GM12875 (cell line): ENCODE data around the gene SEMA3E.

Experiments used
- H3K4me3 ChIP-seq: one replicate; pipeline ENCODE4 v1.5.1; 2011; ENCODE audit warnings: low read depth, low read length, control low read depth
- CTCF ChIP-seq: IDR thresholded peaks from 2 replicates; pipeline ENCODE4 v1.5.1; 2011; ENCODE audit warnings: low read depth, mild to moderate bottlenecking, control low read depth, inconsistent platforms, low read length, moderate library complexity, borderline replicate concordance; ENCODE audit not compliant: insufficient read depth

The SEMA3E gene

GRCh38 chr7:83610649-83611304, 38.2 kb downstream of the SEMA3E start:
- H3K4me3 ChIP-seq = no peak overlapping the region
- no peak for TF ChIP-seq CTCF

- no peak for TF ChIP-seq CTCF
- H3K4me3 ChIP-seq = no peak overlapping the region
These were observed 40.2 kb downstream of the SEMA3E start for GRCh38 chr7:83608716-83609115.

DNA sequence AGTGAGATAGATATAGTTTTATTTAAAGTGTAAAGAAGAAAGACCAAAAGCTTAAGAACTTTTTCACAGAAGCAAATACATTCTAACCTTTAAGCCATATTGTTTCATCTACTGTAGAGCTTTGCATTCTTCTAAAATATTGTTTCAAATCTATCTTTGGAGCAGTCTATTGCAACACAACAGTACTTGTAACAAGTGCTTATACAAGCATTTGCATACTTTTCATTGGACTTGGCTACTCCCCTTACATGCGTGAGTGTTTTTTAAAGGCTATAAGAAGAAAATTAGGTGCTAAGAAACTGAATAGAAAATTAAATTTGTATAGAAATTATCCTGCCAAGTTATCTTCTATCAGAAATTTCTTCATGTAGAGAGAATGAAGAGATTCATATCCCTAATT, 45.3 kb downstream of the SEMA3E start:
- no peak for TF ChIP-seq CTCF

GRCh38 chr7:83599131-83599530, 49.8 kb downstream of the SEMA3E start:
- no peak for TF ChIP-seq CTCF

More for the DNA sequence above, 45.3 kb downstream of the SEMA3E start:
- H3K4me3 ChIP-seq = no peak overlapping the region

GRCh38 chr7:83593921-83594475, 54.9 kb downstream of the SEMA3E start:
- H3K4me3 ChIP-seq = no peak overlapping the region
- no peak for TF ChIP-seq CTCF

More at GRCh38 chr7:83599131-83599530, 49.8 kb downstream of the SEMA3E start:
- H3K4me3 ChIP-seq = no peak overlapping the region

DNA sequence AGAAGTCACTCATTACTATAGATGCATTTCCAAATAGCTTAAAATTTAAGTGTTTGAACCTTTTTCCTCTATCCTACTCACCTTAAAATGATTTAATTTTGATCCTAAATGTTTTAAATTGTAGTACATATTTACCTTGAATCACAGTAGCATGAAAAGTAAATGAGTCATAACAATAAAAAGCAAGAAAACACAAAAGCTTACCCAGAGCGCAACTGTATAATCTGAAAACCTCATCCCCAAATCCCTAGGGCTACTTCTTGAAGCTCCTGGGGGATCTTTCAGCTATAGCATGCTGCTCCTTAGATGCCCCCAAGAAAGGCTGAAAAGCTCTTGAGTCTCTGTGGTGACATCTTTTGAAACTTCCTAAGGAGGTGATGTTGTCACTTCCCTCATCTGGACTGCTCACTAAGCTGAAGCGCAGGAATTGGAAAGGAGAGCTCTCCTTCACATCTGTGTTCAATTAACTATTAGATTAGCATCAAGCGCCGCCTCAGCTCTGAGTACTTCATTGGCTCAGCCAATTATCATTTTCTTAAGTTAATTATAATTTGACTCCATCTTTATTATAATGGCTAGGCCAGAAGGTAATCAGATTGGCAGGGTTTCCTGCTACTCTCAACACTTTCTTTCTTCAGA, 60.2 kb downstream of the SEMA3E start:
- no peak for TF ChIP-seq CTCF
- no peak overlapping the region for H3K4me3 ChIP-seq

DNA sequence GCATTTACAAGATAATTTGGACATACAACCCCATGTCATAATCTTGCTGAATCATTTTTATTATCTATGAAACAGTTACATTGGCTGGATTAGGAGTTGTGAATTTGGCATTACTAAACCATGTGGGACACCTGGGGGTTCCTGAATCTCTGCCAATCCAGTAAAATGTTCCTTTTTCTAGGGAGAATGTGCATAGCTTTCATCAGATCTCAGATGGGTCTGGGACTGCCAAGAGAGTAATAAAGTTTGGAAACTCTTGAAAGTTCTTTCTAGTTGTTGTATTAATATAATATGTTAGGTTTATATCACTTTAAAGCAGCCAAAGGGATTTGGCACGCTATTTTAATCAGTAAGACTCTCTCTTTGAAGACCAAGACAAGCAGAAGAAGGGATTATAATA, 62.7 kb downstream of the SEMA3E start:
- TF ChIP-seq CTCF = no peak
- H3K4me3 ChIP-seq = no peak overlapping the region
